HCT116 (cell line): Measurements from ENCODE around the gene KCNK2. TPM values are rescaled to one million over a fixed set of nuclear protein-coding genes. Genes with fewer than 3 reads are reported as not detected.

Source experiments
- ATAC-seq: fragments of 200-7000 bp; cut with Tn5 transposase; 2 replicates; pipeline ENCODE4 v1.9.1; 2020; ENCODE audit warnings: mild to moderate bottlenecking, moderate library complexity
- BruUV-seq: library from RNA; stranded (reverse); fragments of 400-500 nt; replicated peaks from 2 replicates; lab custom pipeline; 2021; lab: Mats Ljungman, UMichigan
- CTCF ChIA-PET: fragments of 300-600 bp; sonication (Branson Sonifier 250); formaldehyde crosslinking; loops from one replicate; lab custom pipeline; 2021; ENCODE audit warnings: antibody characterized with exemption; lab: Charles Lee
- POLR2A ChIA-PET: fragments of 300-600, 350-600 bp; sonication (Branson Sonifier 250); formaldehyde crosslinking; loops from one replicate; lab custom pipeline; 2021; ENCODE audit warnings: antibody characterized with exemption; lab: Charles Lee
- RAD21 ChIA-PET, 2 experiments: fragments of 300-600 bp; sonication (Branson Sonifier 250); formaldehyde crosslinking; loops; one replicate each; lab custom pipeline; 2023; ENCODE audit warnings: low total read pairs in 2 of 2; ENCODE audit not compliant: uncharacterized antibody in 2 of 2, unreplicated experiment in 2 of 2, low non-redundant PET in 1 of 2; lab: Charles Lee
- DNase-seq: peaks from one replicate; pipeline ENCODE4 v3.0.0-alpha.2; 2010; ENCODE audit warnings: low read depth, low spot score
- H2AFZ ChIP-seq: fragments of 200-600 bp; shearing (Covaris generic), sonication (generic); 2 replicates; pipeline ENCODE4 v1.6.1; 2017; ENCODE audit warnings: low read depth, mixed run types, mixed read lengths, antibody characterized with exemption, low read length; ENCODE audit not compliant: poor library complexity, severe bottlenecking
- H3K27ac ChIP-seq: 2 replicates; pipeline ENCODE4 v1.5.1; 2012; ENCODE audit warnings: low read depth, low read length
- H3K27me3 ChIP-seq: fragments of 200-600 bp; sonication (generic); 2 replicates; pipeline ENCODE4 v1.6.1; 2016; ENCODE audit warnings: mixed run types, low read length, mixed read lengths; ENCODE audit not compliant: insufficient read depth
- H3K36me3 ChIP-seq, 2 experiments: fragments of 200-500 bp in 1 of 2; fragments of 200-600 bp in 1 of 2; sonication (Bioruptor generic) in 1 of 2; sonication (generic) in 1 of 2; 2 replicates each; pipeline versions ENCODE4 v1.5.1 to v1.6.1; 2014 to 2016; ENCODE audit warnings: low read length in 2 of 2, inconsistent platforms in 1 of 2, mixed read lengths in 1 of 2, mixed run types in 1 of 2; ENCODE audit not compliant: insufficient read depth in 2 of 2, control insufficient read depth in 1 of 2
- H3K4me1 ChIP-seq, 2 experiments: fragments of 200-600 bp in 1 of 2; sonication (generic) in 1 of 2; 2 replicates each; pipeline versions ENCODE4 v1.5.1 to v1.6.1; 2012 to 2017; ENCODE audit warnings: low read length in 2 of 2, inconsistent platforms in 1 of 2, mild to moderate bottlenecking in 1 of 2, mixed read lengths in 1 of 2, mixed run types in 1 of 2, moderate library complexity in 1 of 2; ENCODE audit not compliant: insufficient read depth in 2 of 2, control insufficient read depth in 1 of 2
- H3K4me2 ChIP-seq: fragments of 200-600 bp; sonication (generic); 2 replicates; pipeline ENCODE4 v1.6.1; 2017; ENCODE audit warnings: mixed run types, low read length, mixed read lengths
- H3K4me3 ChIP-seq, 2 experiments: fragments of 200-600 bp in 1 of 2; sonication (generic) in 1 of 2; replicated peaks in 1 of 2; 2 replicates each; pipeline ENCODE4 v1.5.1; 2011 to 2016; ENCODE audit warnings: low read length in 2 of 2, control low read depth in 1 of 2, low read depth in 1 of 2, mild to moderate bottlenecking in 1 of 2, mixed read lengths in 1 of 2, mixed run types in 1 of 2
- H3K79me2 ChIP-seq: fragments of 200-600 bp; sonication (generic); 2 replicates; pipeline ENCODE4 v1.6.1; 2017; ENCODE audit warnings: mild to moderate bottlenecking, mixed run types, low read length, moderate library complexity, mixed read lengths; ENCODE audit not compliant: insufficient read depth
- H3K9ac ChIP-seq: fragments of 200-600 bp; sonication (generic); 2 replicates; pipeline ENCODE4 v1.6.1; 2016; ENCODE audit warnings: low read length, mixed read lengths
- H3K9me2 ChIP-seq: fragments of 200-600 bp; sonication (generic), shearing (Covaris generic); 2 replicates; pipeline ENCODE4 v1.6.1; 2017; ENCODE audit warnings: mixed run types, mild to moderate bottlenecking, moderate library complexity; ENCODE audit not compliant: insufficient read depth
- H3K9me3 ChIP-seq, 2 experiments: fragments of 200-500 bp in 1 of 2; fragments of 200-600 bp in 1 of 2; sonication (Bioruptor generic) in 1 of 2; sonication (generic) in 1 of 2; 2 replicates each; pipeline ENCODE4 v1.6.1; 2014 to 2017; ENCODE audit warnings: low read length in 2 of 2, mixed read lengths in 2 of 2, inconsistent platforms in 1 of 2, low read depth in 1 of 2, mild to moderate bottlenecking in 1 of 2, mixed run types in 1 of 2, moderate library complexity in 1 of 2; ENCODE audit not compliant: control insufficient read depth in 1 of 2, insufficient read depth in 1 of 2
- H4K20me1 ChIP-seq: fragments of 200-600 bp; sonication (generic), shearing (Covaris generic); 2 replicates; pipeline ENCODE4 v1.6.1; 2017; ENCODE audit warnings: mixed run types, mild to moderate bottlenecking, moderate library complexity; ENCODE audit not compliant: insufficient read depth
- ATF3 ChIP-seq: IDR thresholded peaks from 2 replicates; pipeline ENCODE4 v1.6.1; 2012
- CBX3 ChIP-seq: IDR thresholded peaks from 2 replicates; pipeline ENCODE4 v1.6.1; 2012; ENCODE audit warnings: low read depth
- CTCF ChIP-seq, 3 experiments: fragments of 200-600 bp in 1 of 3; sonication (generic) in 1 of 3; IDR thresholded peaks in 2 of 3; conservative IDR thresholded peaks in 1 of 3; 2 replicates each; pipeline ENCODE4 v1.5.1; 2012 to 2017; ENCODE audit warnings: low read depth in 2 of 3, low read length in 2 of 3, antibody characterized with exemption in 1 of 3, borderline replicate concordance in 1 of 3, control low read depth in 1 of 3, mild to moderate bottlenecking in 1 of 3, mixed read lengths in 1 of 3, mixed run types in 1 of 3, moderate library complexity in 1 of 3; ENCODE audit not compliant: insufficient read depth in 1 of 3
- EGR1 ChIP-seq: IDR thresholded peaks from 2 replicates; pipeline ENCODE4 v1.6.1; 2012; ENCODE audit warnings: low read depth
- ELF1 ChIP-seq: IDR thresholded peaks from 2 replicates; pipeline ENCODE4 v1.6.1; 2012; ENCODE audit warnings: low read depth, borderline replicate concordance
- EZH2 ChIP-seq: fragments of 200-600 bp; sonication (generic); IDR thresholded peaks from 2 replicates; pipeline ENCODE4 v1.6.1; 2017; ENCODE audit warnings: antibody characterized with exemption, mixed run types
- EZH2phosphoT487 ChIP-seq: fragments of 200-600 bp; IDR thresholded peaks from 2 replicates; pipeline ENCODE4 v1.6.1; 2018; ENCODE audit warnings: antibody characterized with exemption, borderline replicate concordance
- FOSL1 ChIP-seq: IDR thresholded peaks from 2 replicates; pipeline ENCODE4 v1.6.1; 2012; ENCODE audit warnings: low read depth
- JUND ChIP-seq: IDR thresholded peaks from 2 replicates; pipeline ENCODE4 v1.6.1; 2012
- RAD21 ChIP-seq: IDR thresholded peaks from 2 replicates; pipeline ENCODE4 v1.6.1; 2012; ENCODE audit warnings: low read depth, mild to moderate bottlenecking
- SIN3A ChIP-seq: IDR thresholded peaks from 2 replicates; pipeline ENCODE4 v1.6.1; 2012; ENCODE audit warnings: low read depth
- SP1 ChIP-seq: IDR thresholded peaks from 2 replicates; pipeline ENCODE4 v1.6.1; 2012; ENCODE audit warnings: low read depth
- SRF ChIP-seq: IDR thresholded peaks from 2 replicates; pipeline ENCODE4 v1.6.1; 2012; ENCODE audit warnings: low read depth
- YY1 ChIP-seq: IDR thresholded peaks from 2 replicates; pipeline ENCODE4 v1.6.1; 2011; ENCODE audit warnings: low read length, low read depth, moderate library complexity, mild to moderate bottlenecking; ENCODE audit not compliant: insufficient replicate concordance; ENCODE audit errors: extremely low read depth
- ZFX ChIP-seq: fragments of 450-650 bp; IDR thresholded peaks from 2 replicates; pipeline ENCODE4 v1.6.1; 2017
- ZNF274 ChIP-seq: fragments of 200-500 bp; sonication (Bioruptor generic); IDR thresholded peaks from 2 replicates; pipeline ENCODE4 v1.6.1; 2014; ENCODE audit warnings: mild to moderate bottlenecking, low read depth, low read length, inconsistent platforms
- intact Hi-C: fragments of 100-400 bp; cut with micrococcal nuclease; formaldehyde crosslinking; loops from 2 replicates; pipeline ENCODE4 v1.10.0; 2022
- total RNA-seq: library from RNA; stranded (reverse); gene quantifications from one replicate; pipeline ENCODE4 v1.2.1, GENCODE V29; 2021; ENCODE audit not compliant: unreplicated experiment
- TF ChIP-seq, protein P1 (sequence below): IDR thresholded peaks from 2 replicates; pipeline ENCODE4 v1.6.1; 2012; ENCODE audit warnings: low read depth
- TF ChIP-seq, protein P2 (sequence below): IDR thresholded peaks from 2 replicates; pipeline ENCODE4 v1.6.1; 2012

The KCNK2 gene
- total RNA-seq, 1 experiment from 2014 or later, result 0.27 TPM

- TF ChIP-seq, protein P1, sequence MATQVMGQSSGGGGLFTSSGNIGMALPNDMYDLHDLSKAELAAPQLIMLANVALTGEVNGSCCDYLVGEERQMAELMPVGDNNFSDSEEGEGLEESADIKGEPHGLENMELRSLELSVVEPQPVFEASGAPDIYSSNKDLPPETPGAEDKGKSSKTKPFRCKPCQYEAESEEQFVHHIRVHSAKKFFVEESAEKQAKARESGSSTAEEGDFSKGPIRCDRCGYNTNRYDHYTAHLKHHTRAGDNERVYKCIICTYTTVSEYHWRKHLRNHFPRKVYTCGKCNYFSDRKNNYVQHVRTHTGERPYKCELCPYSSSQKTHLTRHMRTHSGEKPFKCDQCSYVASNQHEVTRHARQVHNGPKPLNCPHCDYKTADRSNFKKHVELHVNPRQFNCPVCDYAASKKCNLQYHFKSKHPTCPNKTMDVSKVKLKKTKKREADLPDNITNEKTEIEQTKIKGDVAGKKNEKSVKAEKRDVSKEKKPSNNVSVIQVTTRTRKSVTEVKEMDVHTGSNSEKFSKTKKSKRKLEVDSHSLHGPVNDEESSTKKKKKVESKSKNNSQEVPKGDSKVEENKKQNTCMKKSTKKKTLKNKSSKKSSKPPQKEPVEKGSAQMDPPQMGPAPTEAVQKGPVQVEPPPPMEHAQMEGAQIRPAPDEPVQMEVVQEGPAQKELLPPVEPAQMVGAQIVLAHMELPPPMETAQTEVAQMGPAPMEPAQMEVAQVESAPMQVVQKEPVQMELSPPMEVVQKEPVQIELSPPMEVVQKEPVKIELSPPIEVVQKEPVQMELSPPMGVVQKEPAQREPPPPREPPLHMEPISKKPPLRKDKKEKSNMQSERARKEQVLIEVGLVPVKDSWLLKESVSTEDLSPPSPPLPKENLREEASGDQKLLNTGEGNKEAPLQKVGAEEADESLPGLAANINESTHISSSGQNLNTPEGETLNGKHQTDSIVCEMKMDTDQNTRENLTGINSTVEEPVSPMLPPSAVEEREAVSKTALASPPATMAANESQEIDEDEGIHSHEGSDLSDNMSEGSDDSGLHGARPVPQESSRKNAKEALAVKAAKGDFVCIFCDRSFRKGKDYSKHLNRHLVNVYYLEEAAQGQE, result no peak
- TF ChIP-seq YY1, result no peak
Observed at GRCh38 chr1:215081661-215082531, 641 bp upstream of the KCNK2 start (continued).

GRCh38 chr1:215083383-215083961 is 935 bp downstream of the KCNK2 start:
- CTCF ChIA-PET, result interaction anchor here (0.7 kb wide), 1 partner anchor 33 kb away, joined by 3 read pairs; no protein-coding TSS in a partner anchor
- no peak for TF ChIP-seq ZFX
- no peak for TF ChIP-seq RAD21
- no peak for TF ChIP-seq ELF1
- no peak for TF ChIP-seq JUND
- no peak for TF ChIP-seq CTCF (IDR thresholded peaks at IDR 0.05 in 2 of 3, conservative IDR thresholded peaks at IDR 0.05 in 1 of 3; ENCODE audit: borderline replicate concordance in 1 of 3, insufficient read depth in 1 of 3, low read depth in 2 of 3, low read length in 2 of 3)
- no peak for TF ChIP-seq EGR1
- TF ChIP-seq ATF3, result no peak
- no peak for TF ChIP-seq SP1
- TF ChIP-seq EZH2, result no peak
- no peak for TF ChIP-seq ZNF274
- TF ChIP-seq FOSL1, result no peak
- no peak for TF ChIP-seq CBX3
- no peak for TF ChIP-seq SIN3A
- TF ChIP-seq, protein P2, sequence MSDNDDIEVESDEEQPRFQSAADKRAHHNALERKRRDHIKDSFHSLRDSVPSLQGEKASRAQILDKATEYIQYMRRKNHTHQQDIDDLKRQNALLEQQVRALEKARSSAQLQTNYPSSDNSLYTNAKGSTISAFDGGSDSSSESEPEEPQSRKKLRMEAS, result no peak
- no peak for TF ChIP-seq EZH2phosphoT487
- no peak for TF ChIP-seq SRF
- RAD21 ChIA-PET, result no interaction called here
- H3K4me2 ChIP-seq, result no peak overlapping the region
- intact Hi-C loops, result no loop called here
- no peak for ATAC-seq
- no TSS peak for BruUV-seq
- no peaks in the 10 kb centered on the region for H3K9me3 ChIP-seq
- DNase-seq, result no peak
- H2AFZ ChIP-seq, result no peak overlapping the region
- H3K9ac ChIP-seq, result no peak overlapping the region
- H3K4me3 ChIP-seq, result no peak overlapping the region
- H4K20me1 ChIP-seq, result no peaks in the 10 kb centered on the region
- H3K9me2 ChIP-seq, result no peaks in the 10 kb centered on the region
- H3K27ac ChIP-seq, result no peak overlapping the region
- no peaks in the 10 kb centered on the region for H3K36me3 ChIP-seq
- H3K4me1 ChIP-seq, result no peaks in the 10 kb centered on the region
- POLR2A ChIA-PET, result no interaction called here
- H3K27me3 ChIP-seq, result no peaks in the 10 kb centered on the region
- no peaks in the 10 kb centered on the region for H3K79me2 ChIP-seq
